Heart left ventricle (tissue), 13 donors: ENCODE measurements around the gene GSG1L.

ENCODE experiments used
- CTCF ChIP-seq, 12 donors: fragments of 200-600 bp; sonication (generic) in 4 of 12; IDR thresholded peaks; one replicate each; pipeline versions ENCODE4 v1.5.0 to v1.8.0; 2018 to 2022; ENCODE audit warnings: antibody characterized with exemption in 12 of 12, mild to moderate bottlenecking in 5 of 12
- POLR2A ChIP-seq, 2 donors: fragments of 450-650 bp; IDR thresholded peaks; one replicate each; pipeline ENCODE4 v1.6.1; 2017; ENCODE audit warnings: antibody characterized with exemption in 2 of 2, mild to moderate bottlenecking in 2 of 2, moderate library complexity in 2 of 2
- donor health status: ischemic (EF 13 %, LVEDD 7.1; RV severe dilation, severe dysfunction).
- donor health status: DM: no; HTN: yes; CAD: no.
- donor health status: DM: no; HTN: no; CAD: no.
- donor health status: ischemic (EF 25% LVEDD 6.9; RV normal size, moderate dysfunction).
- donor health status: ischemic (EF 25% LVEDD 5.7; RV mildly dilated, moderate dysfunction).
- donor health status: ischemic (EF 35%, LVEDD 5.7; RV mildly dilated, moderate dysfunction).
- donor health status: nonischemic (EF 11% LVEDD 7.7; RV severe dilation, severe dysfunction).
- donor health status: DM: yes; HTN: yes; CAD: no.
- donor health status: PGD.
- donor health status: ischemic (EF 29% LVEDD 5.4; RV normal size, mild dysfunction).
- donor health status: nonischemic (EF 23%, LVEDD 6.1; RV moderate dilation, normal function).

GRCh38 chr16:27977966-27978365 is 85.5 kb downstream of the GSG1L start:
- no peak for TF ChIP-seq CTCF (IDR thresholded peaks at IDR 0.05)
- TF ChIP-seq POLR2A (IDR thresholded peaks at IDR 0.05), result no peak
